HCT116 (cell line): Measurements from ENCODE around the gene GPR146. TPM values are rescaled to one million over a fixed set of nuclear protein-coding genes. Genes with fewer than 3 reads are reported as not detected.

Experiments
- ATAC-seq: fragments of 200-7000 bp; cut with Tn5 transposase; 2 replicates; pipeline ENCODE4 v1.9.1; 2020; ENCODE audit warnings: mild to moderate bottlenecking, moderate library complexity
- BruUV-seq: library from RNA; stranded (reverse); fragments of 400-500 nt; replicated peaks from 2 replicates; lab custom pipeline; 2021; lab: Mats Ljungman, UMichigan
- CTCF ChIA-PET: fragments of 300-600 bp; sonication (Branson Sonifier 250); formaldehyde crosslinking; loops from one replicate; lab custom pipeline; 2021; ENCODE audit warnings: antibody characterized with exemption; lab: Charles Lee
- POLR2A ChIA-PET: fragments of 300-600, 350-600 bp; sonication (Branson Sonifier 250); formaldehyde crosslinking; loops from one replicate; lab custom pipeline; 2021; ENCODE audit warnings: antibody characterized with exemption; lab: Charles Lee
- RAD21 ChIA-PET, 2 experiments: fragments of 300-600 bp; sonication (Branson Sonifier 250); formaldehyde crosslinking; loops; one replicate each; lab custom pipeline; 2023; ENCODE audit warnings: low total read pairs in 2 of 2; ENCODE audit not compliant: uncharacterized antibody in 2 of 2, unreplicated experiment in 2 of 2, low non-redundant PET in 1 of 2; lab: Charles Lee
- DNase-seq: peaks from one replicate; pipeline ENCODE4 v3.0.0-alpha.2; 2010; ENCODE audit warnings: low read depth, low spot score
- H2AFZ ChIP-seq: fragments of 200-600 bp; shearing (Covaris generic), sonication (generic); 2 replicates; pipeline ENCODE4 v1.6.1; 2017; ENCODE audit warnings: low read depth, mixed run types, mixed read lengths, antibody characterized with exemption, low read length; ENCODE audit not compliant: poor library complexity, severe bottlenecking
- H3K27ac ChIP-seq: 2 replicates; pipeline ENCODE4 v1.5.1; 2012; ENCODE audit warnings: low read depth, low read length
- H3K27me3 ChIP-seq: fragments of 200-600 bp; sonication (generic); 2 replicates; pipeline ENCODE4 v1.6.1; 2016; ENCODE audit warnings: mixed run types, low read length, mixed read lengths; ENCODE audit not compliant: insufficient read depth
- H3K36me3 ChIP-seq, 2 experiments: fragments of 200-500 bp in 1 of 2; fragments of 200-600 bp in 1 of 2; sonication (Bioruptor generic) in 1 of 2; sonication (generic) in 1 of 2; 2 replicates each; pipeline versions ENCODE4 v1.5.1 to v1.6.1; 2014 to 2016; ENCODE audit warnings: low read length in 2 of 2, inconsistent platforms in 1 of 2, mixed read lengths in 1 of 2, mixed run types in 1 of 2; ENCODE audit not compliant: insufficient read depth in 2 of 2, control insufficient read depth in 1 of 2
- H3K4me1 ChIP-seq, 2 experiments: fragments of 200-600 bp in 1 of 2; sonication (generic) in 1 of 2; 2 replicates each; pipeline versions ENCODE4 v1.5.1 to v1.6.1; 2012 to 2017; ENCODE audit warnings: low read length in 2 of 2, inconsistent platforms in 1 of 2, mild to moderate bottlenecking in 1 of 2, mixed read lengths in 1 of 2, mixed run types in 1 of 2, moderate library complexity in 1 of 2; ENCODE audit not compliant: insufficient read depth in 2 of 2, control insufficient read depth in 1 of 2
- H3K4me2 ChIP-seq: fragments of 200-600 bp; sonication (generic); 2 replicates; pipeline ENCODE4 v1.6.1; 2017; ENCODE audit warnings: mixed run types, low read length, mixed read lengths
- H3K4me3 ChIP-seq, 2 experiments: fragments of 200-600 bp in 1 of 2; sonication (generic) in 1 of 2; replicated peaks in 1 of 2; 2 replicates each; pipeline ENCODE4 v1.5.1; 2011 to 2016; ENCODE audit warnings: low read length in 2 of 2, control low read depth in 1 of 2, low read depth in 1 of 2, mild to moderate bottlenecking in 1 of 2, mixed read lengths in 1 of 2, mixed run types in 1 of 2
- H3K79me2 ChIP-seq: fragments of 200-600 bp; sonication (generic); 2 replicates; pipeline ENCODE4 v1.6.1; 2017; ENCODE audit warnings: mild to moderate bottlenecking, mixed run types, low read length, moderate library complexity, mixed read lengths; ENCODE audit not compliant: insufficient read depth
- H3K9ac ChIP-seq: fragments of 200-600 bp; sonication (generic); 2 replicates; pipeline ENCODE4 v1.6.1; 2016; ENCODE audit warnings: low read length, mixed read lengths
- H3K9me2 ChIP-seq: fragments of 200-600 bp; sonication (generic), shearing (Covaris generic); 2 replicates; pipeline ENCODE4 v1.6.1; 2017; ENCODE audit warnings: mixed run types, mild to moderate bottlenecking, moderate library complexity; ENCODE audit not compliant: insufficient read depth
- H3K9me3 ChIP-seq, 2 experiments: fragments of 200-500 bp in 1 of 2; fragments of 200-600 bp in 1 of 2; sonication (Bioruptor generic) in 1 of 2; sonication (generic) in 1 of 2; 2 replicates each; pipeline ENCODE4 v1.6.1; 2014 to 2017; ENCODE audit warnings: low read length in 2 of 2, mixed read lengths in 2 of 2, inconsistent platforms in 1 of 2, low read depth in 1 of 2, mild to moderate bottlenecking in 1 of 2, mixed run types in 1 of 2, moderate library complexity in 1 of 2; ENCODE audit not compliant: control insufficient read depth in 1 of 2, insufficient read depth in 1 of 2
- H4K20me1 ChIP-seq: fragments of 200-600 bp; sonication (generic), shearing (Covaris generic); 2 replicates; pipeline ENCODE4 v1.6.1; 2017; ENCODE audit warnings: mixed run types, mild to moderate bottlenecking, moderate library complexity; ENCODE audit not compliant: insufficient read depth
- CEBPB ChIP-seq: IDR thresholded peaks from 2 replicates; pipeline ENCODE4 v1.6.1; 2012; ENCODE audit warnings: low read depth
- CTCF ChIP-seq, 3 experiments: fragments of 200-600 bp in 1 of 3; sonication (generic) in 1 of 3; IDR thresholded peaks in 2 of 3; conservative IDR thresholded peaks in 1 of 3; 2 replicates each; pipeline ENCODE4 v1.5.1; 2012 to 2017; ENCODE audit warnings: low read depth in 2 of 3, low read length in 2 of 3, antibody characterized with exemption in 1 of 3, borderline replicate concordance in 1 of 3, control low read depth in 1 of 3, mild to moderate bottlenecking in 1 of 3, mixed read lengths in 1 of 3, mixed run types in 1 of 3, moderate library complexity in 1 of 3; ENCODE audit not compliant: insufficient read depth in 1 of 3
- EGR1 ChIP-seq: IDR thresholded peaks from 2 replicates; pipeline ENCODE4 v1.6.1; 2012; ENCODE audit warnings: low read depth
- FOSL1 ChIP-seq: IDR thresholded peaks from 2 replicates; pipeline ENCODE4 v1.6.1; 2012; ENCODE audit warnings: low read depth
- JUND ChIP-seq: IDR thresholded peaks from 2 replicates; pipeline ENCODE4 v1.6.1; 2012
- MAX ChIP-seq: IDR thresholded peaks from 2 replicates; pipeline ENCODE4 v1.6.1; 2012
- POLR2A ChIP-seq: IDR thresholded peaks from 2 replicates; pipeline ENCODE4 v1.7.0; 2011; ENCODE audit warnings: borderline replicate concordance; ENCODE audit not compliant: insufficient read depth, insufficient read length; ENCODE audit errors: extremely low read depth
- POLR2AphosphoS5 ChIP-seq: IDR thresholded peaks from 2 replicates; pipeline ENCODE4 v1.6.1; 2011; ENCODE audit warnings: mild to moderate bottlenecking, low read depth, low read length, moderate library complexity
- RAD21 ChIP-seq: IDR thresholded peaks from 2 replicates; pipeline ENCODE4 v1.6.1; 2012; ENCODE audit warnings: low read depth, mild to moderate bottlenecking
- SIN3A ChIP-seq: IDR thresholded peaks from 2 replicates; pipeline ENCODE4 v1.6.1; 2012; ENCODE audit warnings: low read depth
- SP1 ChIP-seq: IDR thresholded peaks from 2 replicates; pipeline ENCODE4 v1.6.1; 2012; ENCODE audit warnings: low read depth
- SRF ChIP-seq: IDR thresholded peaks from 2 replicates; pipeline ENCODE4 v1.6.1; 2012; ENCODE audit warnings: low read depth
- TCF7L2 ChIP-seq: IDR thresholded peaks from 2 replicates; pipeline ENCODE4 v1.7.0; 2011; ENCODE audit warnings: borderline replicate concordance, inconsistent platforms; ENCODE audit not compliant: insufficient read depth, insufficient read length; ENCODE audit errors: extremely low read depth
- YY1 ChIP-seq: IDR thresholded peaks from 2 replicates; pipeline ENCODE4 v1.6.1; 2011; ENCODE audit warnings: low read length, low read depth, moderate library complexity, mild to moderate bottlenecking; ENCODE audit not compliant: insufficient replicate concordance; ENCODE audit errors: extremely low read depth
- ZBTB33 ChIP-seq: IDR thresholded peaks from 2 replicates; pipeline ENCODE4 v1.6.1; 2011; ENCODE audit warnings: mild to moderate bottlenecking, low read length, moderate library complexity; ENCODE audit not compliant: insufficient replicate concordance; ENCODE audit errors: extremely low read depth
- ZFX ChIP-seq: fragments of 450-650 bp; IDR thresholded peaks from 2 replicates; pipeline ENCODE4 v1.6.1; 2017
- ZNF274 ChIP-seq: fragments of 200-500 bp; sonication (Bioruptor generic); IDR thresholded peaks from 2 replicates; pipeline ENCODE4 v1.6.1; 2014; ENCODE audit warnings: mild to moderate bottlenecking, low read depth, low read length, inconsistent platforms
- intact Hi-C: fragments of 100-400 bp; cut with micrococcal nuclease; formaldehyde crosslinking; loops from 2 replicates; pipeline ENCODE4 v1.10.0; 2022
- total RNA-seq: library from RNA; stranded (reverse); gene quantifications from one replicate; pipeline ENCODE4 v1.2.1, GENCODE V29; 2021; ENCODE audit not compliant: unreplicated experiment
- TF ChIP-seq, protein P1 (sequence below): IDR thresholded peaks from 2 replicates; pipeline ENCODE4 v1.6.1; 2012
- TF ChIP-seq, protein P2 (sequence below): IDR thresholded peaks from 2 replicates; pipeline ENCODE4 v1.6.1; 2012; ENCODE audit warnings: low read depth

GPR146 gene
- total RNA-seq, 1 experiment from 2014 or later = 2.4 TPM

DNA sequence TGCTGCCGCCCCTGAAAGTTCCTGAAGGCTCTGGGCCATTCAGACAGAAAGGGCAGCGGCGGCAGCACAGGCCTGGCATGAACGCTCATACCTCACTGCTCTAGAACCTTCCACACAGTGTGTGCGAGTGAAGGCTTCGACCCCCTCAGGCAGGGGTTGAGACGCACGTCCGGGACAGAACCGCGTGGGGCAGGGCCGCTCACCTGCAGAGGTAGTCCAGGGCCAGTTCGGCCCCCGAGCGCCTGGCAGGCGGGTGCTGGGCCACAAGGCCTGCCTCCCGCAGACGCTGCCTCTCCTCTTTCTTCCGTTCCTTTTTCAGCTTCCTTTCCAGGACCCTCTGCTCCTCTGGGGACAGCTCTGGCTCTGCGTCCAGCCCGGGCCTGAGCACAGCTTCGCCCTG lies 34.6 kb upstream of the GPR146 start:
- H3K36me3 ChIP-seq = no peaks in the 10 kb centered on the region
- intact Hi-C loops = no loop called here
- H3K4me1 ChIP-seq = no peaks in the 10 kb centered on the region
- ATAC-seq (no peak), DNase-seq (no peak)
- 0 out of 2 replicates have a peak, but pooled peaks cover 5% of the 10 kb centered on the region for H3K79me2 ChIP-seq
- no peak for TF ChIP-seq ZFX
- TF ChIP-seq YY1 = no peak
- TF ChIP-seq TCF7L2 = no peak
- TF ChIP-seq CEBPB = no peak
- no peak for TF ChIP-seq RAD21
- TF ChIP-seq JUND = no peak
- TF ChIP-seq SRF = no peak
- no peak for TF ChIP-seq SP1
- TF ChIP-seq, protein P1, sequence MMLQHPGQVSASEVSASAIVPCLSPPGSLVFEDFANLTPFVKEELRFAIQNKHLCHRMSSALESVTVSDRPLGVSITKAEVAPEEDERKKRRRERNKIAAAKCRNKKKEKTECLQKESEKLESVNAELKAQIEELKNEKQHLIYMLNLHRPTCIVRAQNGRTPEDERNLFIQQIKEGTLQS = no peak
- TF ChIP-seq POLR2A = no peak
- TF ChIP-seq EGR1 = no peak
- no peak for TF ChIP-seq MAX
- no peak for TF ChIP-seq ZBTB33
- no peak for TF ChIP-seq ZNF274
- TF ChIP-seq, protein P2, sequence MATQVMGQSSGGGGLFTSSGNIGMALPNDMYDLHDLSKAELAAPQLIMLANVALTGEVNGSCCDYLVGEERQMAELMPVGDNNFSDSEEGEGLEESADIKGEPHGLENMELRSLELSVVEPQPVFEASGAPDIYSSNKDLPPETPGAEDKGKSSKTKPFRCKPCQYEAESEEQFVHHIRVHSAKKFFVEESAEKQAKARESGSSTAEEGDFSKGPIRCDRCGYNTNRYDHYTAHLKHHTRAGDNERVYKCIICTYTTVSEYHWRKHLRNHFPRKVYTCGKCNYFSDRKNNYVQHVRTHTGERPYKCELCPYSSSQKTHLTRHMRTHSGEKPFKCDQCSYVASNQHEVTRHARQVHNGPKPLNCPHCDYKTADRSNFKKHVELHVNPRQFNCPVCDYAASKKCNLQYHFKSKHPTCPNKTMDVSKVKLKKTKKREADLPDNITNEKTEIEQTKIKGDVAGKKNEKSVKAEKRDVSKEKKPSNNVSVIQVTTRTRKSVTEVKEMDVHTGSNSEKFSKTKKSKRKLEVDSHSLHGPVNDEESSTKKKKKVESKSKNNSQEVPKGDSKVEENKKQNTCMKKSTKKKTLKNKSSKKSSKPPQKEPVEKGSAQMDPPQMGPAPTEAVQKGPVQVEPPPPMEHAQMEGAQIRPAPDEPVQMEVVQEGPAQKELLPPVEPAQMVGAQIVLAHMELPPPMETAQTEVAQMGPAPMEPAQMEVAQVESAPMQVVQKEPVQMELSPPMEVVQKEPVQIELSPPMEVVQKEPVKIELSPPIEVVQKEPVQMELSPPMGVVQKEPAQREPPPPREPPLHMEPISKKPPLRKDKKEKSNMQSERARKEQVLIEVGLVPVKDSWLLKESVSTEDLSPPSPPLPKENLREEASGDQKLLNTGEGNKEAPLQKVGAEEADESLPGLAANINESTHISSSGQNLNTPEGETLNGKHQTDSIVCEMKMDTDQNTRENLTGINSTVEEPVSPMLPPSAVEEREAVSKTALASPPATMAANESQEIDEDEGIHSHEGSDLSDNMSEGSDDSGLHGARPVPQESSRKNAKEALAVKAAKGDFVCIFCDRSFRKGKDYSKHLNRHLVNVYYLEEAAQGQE = no peak
- no peak for TF ChIP-seq CTCF (IDR thresholded peaks at IDR 0.05 in 2 of 3, conservative IDR thresholded peaks at IDR 0.05 in 1 of 3; ENCODE audit: borderline replicate concordance in 1 of 3, insufficient read depth in 1 of 3, low read depth in 2 of 3, low read length in 2 of 3)
- no peak for TF ChIP-seq FOSL1
- TF ChIP-seq POLR2AphosphoS5 = no peak
- no peak for TF ChIP-seq SIN3A
- peak overlapping the region; percentile 6; the same call in 1 of the 2 replicates for H3K27ac ChIP-seq
- no peak overlapping the region for H3K9ac ChIP-seq
- no peaks in the 10 kb centered on the region for H3K9me3 ChIP-seq
- ChIA-PET POLR2A (no interaction called here), CTCF (no interaction called here), RAD21 (no interaction called here)
- no TSS peak for BruUV-seq
- H4K20me1 ChIP-seq = no peaks in the 10 kb centered on the region
- no peak overlapping the region for H3K4me2 ChIP-seq
- no peaks in the 10 kb centered on the region for H3K9me2 ChIP-seq
- H3K27me3 ChIP-seq = no peaks in the 10 kb centered on the region
- no peak overlapping the region for H2AFZ ChIP-seq
- no peak overlapping the region for H3K4me3 ChIP-seq
